Neural progenitor cell (in vitro differentiated cells): ENCODE measurements around the gene SLC10A2.

ENCODE experiments used
- EZH2phosphoT487 ChIP-seq: fragments of 200-600 bp; sonication (generic); IDR thresholded peaks from 2 replicates; pipeline ENCODE4 v1.6.1; 2017; ENCODE audit warnings: antibody characterized with exemption
- TF ChIP-seq, protein P1 (sequence below): fragments of 200-600 bp; sonication (generic); IDR thresholded peaks from 2 replicates; pipeline ENCODE4 v1.5.1; 2017; ENCODE audit warnings: antibody characterized with exemption, mild to moderate bottlenecking

DNA sequence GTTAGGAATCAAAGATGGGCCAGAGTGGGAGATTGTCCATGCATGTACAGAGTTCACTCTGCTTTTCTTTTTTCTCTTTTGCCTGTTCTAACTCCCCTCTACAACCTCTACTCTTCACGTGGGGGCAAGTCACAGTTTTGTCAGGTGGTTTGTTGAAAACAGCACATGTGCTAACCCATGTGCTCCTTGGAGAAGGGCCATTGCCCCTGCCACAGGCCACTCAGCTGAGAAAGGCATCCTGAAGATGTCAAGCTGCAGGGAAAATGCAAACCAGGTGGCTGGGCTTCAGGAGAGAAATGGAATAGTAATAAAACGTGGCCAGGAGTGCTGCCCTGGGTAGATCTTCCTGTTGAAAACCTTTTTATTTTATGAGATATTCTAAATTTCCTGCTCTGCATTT is 35.3 kb upstream of the SLC10A2 start:
- TF ChIP-seq EZH2phosphoT487, result no peak
- TF ChIP-seq, protein P1, sequence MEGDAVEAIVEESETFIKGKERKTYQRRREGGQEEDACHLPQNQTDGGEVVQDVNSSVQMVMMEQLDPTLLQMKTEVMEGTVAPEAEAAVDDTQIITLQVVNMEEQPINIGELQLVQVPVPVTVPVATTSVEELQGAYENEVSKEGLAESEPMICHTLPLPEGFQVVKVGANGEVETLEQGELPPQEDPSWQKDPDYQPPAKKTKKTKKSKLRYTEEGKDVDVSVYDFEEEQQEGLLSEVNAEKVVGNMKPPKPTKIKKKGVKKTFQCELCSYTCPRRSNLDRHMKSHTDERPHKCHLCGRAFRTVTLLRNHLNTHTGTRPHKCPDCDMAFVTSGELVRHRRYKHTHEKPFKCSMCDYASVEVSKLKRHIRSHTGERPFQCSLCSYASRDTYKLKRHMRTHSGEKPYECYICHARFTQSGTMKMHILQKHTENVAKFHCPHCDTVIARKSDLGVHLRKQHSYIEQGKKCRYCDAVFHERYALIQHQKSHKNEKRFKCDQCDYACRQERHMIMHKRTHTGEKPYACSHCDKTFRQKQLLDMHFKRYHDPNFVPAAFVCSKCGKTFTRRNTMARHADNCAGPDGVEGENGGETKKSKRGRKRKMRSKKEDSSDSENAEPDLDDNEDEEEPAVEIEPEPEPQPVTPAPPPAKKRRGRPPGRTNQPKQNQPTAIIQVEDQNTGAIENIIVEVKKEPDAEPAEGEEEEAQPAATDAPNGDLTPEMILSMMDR, result no peak
